MCF 10A (cell line): ENCODE data around the gene ANKAR. TPM values are rescaled to one million over a fixed set of nuclear protein-coding genes. Genes with fewer than 3 reads are reported as not detected.

ENCODE experiments used
- BruUV-seq: library from RNA; stranded (reverse); fragments of 400-500 nt; replicated peaks from 2 replicates; lab custom pipeline; 2021; lab: Mats Ljungman, UMichigan
- CTCF ChIA-PET: fragments of 300-600 bp; sonication (Branson Sonifier 250); formaldehyde crosslinking; extraction: SDS; loops from one replicate; lab custom pipeline; 2021; ENCODE audit warnings: antibody characterized with exemption, inconsistent platforms; lab: Yijun Ruan, JAX
- POLR2A ChIA-PET: fragments of 300-600, 350-650 bp; sonication (Branson Sonifier 250); formaldehyde crosslinking; extraction: SDS; loops from one replicate; lab custom pipeline; 2020; ENCODE audit warnings: antibody characterized with exemption, inconsistent platforms; lab: Yijun Ruan, JAX
- DNase-seq: peaks from one replicate; pipeline ENCODE4 v3.0.0-alpha.2; 2018; ENCODE audit not compliant: unreplicated experiment
- H3K27ac Mint-ChIP-seq: one replicate; pipeline ENCODE4 v1.8.0; 2022; ENCODE audit warnings: mild to moderate bottlenecking, low read depth, mixed read lengths; ENCODE audit not compliant: unreplicated experiment
- H3K27me3 Mint-ChIP-seq: one replicate; pipeline ENCODE4 v1.8.0; 2022; ENCODE audit warnings: mixed read lengths; ENCODE audit not compliant: insufficient read depth, unreplicated experiment
- H3K36me3 Mint-ChIP-seq: one replicate; pipeline ENCODE4 v1.8.0; 2022; ENCODE audit warnings: mild to moderate bottlenecking, moderate library complexity, mixed read lengths; ENCODE audit not compliant: insufficient read depth, unreplicated experiment
- H3K4me1 Mint-ChIP-seq: one replicate; pipeline ENCODE4 v1.8.0; 2022; ENCODE audit warnings: mixed read lengths; ENCODE audit not compliant: insufficient read depth, unreplicated experiment
- H3K4me3 Mint-ChIP-seq: one replicate; pipeline ENCODE4 v1.8.0; 2022; ENCODE audit warnings: mild to moderate bottlenecking, moderate library complexity, mixed read lengths; ENCODE audit not compliant: unreplicated experiment
- H3K9me3 Mint-ChIP-seq: one replicate; pipeline ENCODE4 v1.8.0; 2022; ENCODE audit warnings: mixed read lengths; ENCODE audit not compliant: unreplicated experiment
- CTCF ChIP-seq: fragments of 200-600 bp; IDR thresholded peaks from one replicate; pipeline ENCODE4 v1.8.0; 2022; ENCODE audit warnings: antibody characterized with exemption, mild to moderate bottlenecking; ENCODE audit not compliant: unreplicated experiment
- intact Hi-C: fragments of 100-400 bp; cut with micrococcal nuclease; formaldehyde crosslinking; loops from 2 replicates; pipeline ENCODE4 v1.14.1; 2022
- total RNA-seq: library from RNA; stranded (reverse); gene quantifications from 2 replicates; pipeline ENCODE4 v1.2.3, GENCODE V29; 2022

ANKAR gene
- total RNA-seq, 1 experiment from 2014 or later: 4.6 TPM

DNA sequence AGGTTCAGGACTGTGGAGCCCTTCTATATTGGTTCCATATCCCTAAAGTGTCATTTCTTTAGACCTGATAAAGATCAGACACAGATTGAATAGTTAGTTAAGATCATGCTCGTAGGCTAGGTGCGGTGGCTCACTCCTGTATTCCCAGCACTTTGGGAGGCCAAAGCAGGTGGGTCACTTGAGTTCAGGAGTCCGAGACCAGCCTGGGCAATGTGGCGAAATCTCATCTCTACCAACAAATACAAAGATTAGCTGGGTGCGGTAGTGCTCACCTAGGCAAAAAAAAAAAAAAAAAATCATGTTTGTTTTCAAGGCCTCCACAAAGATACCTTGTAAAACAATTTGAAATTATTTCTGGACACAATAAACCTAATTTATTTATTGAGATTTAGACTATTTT is 4.6 kb upstream of the ANKAR start:
- ChIA-PET POLR2A (no interaction called here), CTCF (interaction anchor here (0.6 to 7.7 kb wide), 3 partner anchors 8 to 96 kb away, joined by 3 to 123 read pairs (median 3); partner anchors contain the start of gene ASNSD1)
- Mint-ChIP-seq H3K27ac (no peak overlapping the region), H3K4me3 (no peak overlapping the region), H3K36me3 (peaks cover 61% of the 10 kb centered on the region), H3K27me3 (no peaks in the 10 kb centered on the region), H3K9me3 (no peaks in the 10 kb centered on the region), H3K4me1 (no peaks in the 10 kb centered on the region)
- no peak for TF ChIP-seq CTCF
- no peak for DNase-seq
- intact Hi-C loops: no loop called here
- BruUV-seq: no TSS peak

GRCh38 chr2:189673661-189674373 is 653 bp upstream of the ANKAR start:
- Mint-ChIP-seq H3K9me3 (peaks cover 5% of the 10 kb centered on the region), H3K4me1 (peaks cover 5% of the 10 kb centered on the region), H3K27ac (peak overlapping the region; percentile 95), H3K36me3 (peaks cover 51% of the 10 kb centered on the region), H3K27me3 (no peaks in the 10 kb centered on the region), H3K4me3 (peak overlapping the region; percentile 86)
- no peak for TF ChIP-seq CTCF
- no peak for DNase-seq
- BruUV-seq: no TSS peak
- CTCF ChIA-PET: interaction anchor here (0.5 to 7.7 kb wide), 18 partner anchors 10 to 700 kb away, joined by 3 to 123 read pairs (median 4); partner anchors contain the start of gene ASNSD1
- intact Hi-C loops: loop anchor here (1.0 to 2.0 kb wide), 2 partner anchors 25 to 89 kb away; no protein-coding TSS in a partner anchor
- POLR2A ChIA-PET: interaction anchor here (0.6 to 4.4 kb wide), 6 partner anchors 10 to 1209 kb away, joined by 3 to 59 read pairs (median 4); partner anchors contain the start of genes ASNSD1 and OSGEPL1

- POLR2A ChIA-PET: interaction anchor here (1.7 to 4.4 kb wide), 2 partner anchors 13 to 86 kb away, joined by 9 to 59 read pairs; partner anchors contain the start of genes ASNSD1 and OSGEPL1
- no peak overlapping the region for H3K4me3 Mint-ChIP-seq
- peaks cover 5% of the 10 kb centered on the region for H3K4me1 Mint-ChIP-seq
- intact Hi-C loops: no loop called here
- no TSS peak for BruUV-seq
- H3K27me3 Mint-ChIP-seq: no peaks in the 10 kb centered on the region
- CTCF ChIA-PET: interaction anchor here (0.6 to 7.7 kb wide), 8 partner anchors 8 to 684 kb away, joined by 3 to 123 read pairs (median 4); partner anchors contain the start of gene ASNSD1
- H3K27ac Mint-ChIP-seq: no peak overlapping the region
- H3K9me3 Mint-ChIP-seq: peaks cover 22% of the 10 kb centered on the region
- peaks cover 32% of the 10 kb centered on the region for H3K36me3 Mint-ChIP-seq
- no peak for DNase-seq
- no peak for TF ChIP-seq CTCF
Measured at GRCh38 chr2:189676471-189676870, 2.0 kb downstream of the ANKAR start.

GRCh38 chr2:189679226-189679625 is 4.8 kb downstream of the ANKAR start:
- Mint-ChIP-seq H3K27ac (no peak overlapping the region), H3K4me1 (peaks cover 5% of the 10 kb centered on the region), H3K36me3 (peaks cover 22% of the 10 kb centered on the region), H3K4me3 (no peak overlapping the region), H3K27me3 (no peaks in the 10 kb centered on the region), H3K9me3 (peaks cover 22% of the 10 kb centered on the region)
- POLR2A ChIA-PET: no interaction called here
- CTCF ChIA-PET: no interaction called here
- BruUV-seq: no TSS peak
- no peak for TF ChIP-seq CTCF
- DNase-seq: no peak
- intact Hi-C loops: no loop called here
